Kidney (tissue), 14 donors: ENCODE results near the gene NEK1. TPM values are rescaled to one million over a fixed set of nuclear protein-coding genes. Genes with fewer than 3 reads are reported as not detected.

Experiments used
- DNase-seq, 5 donors: peaks; one replicate each; pipeline ENCODE4 v3.0.0-alpha.2; 2013 to 2020
- FAIRE-seq: peaks from 2 replicates; lab custom pipeline; 2012; peaks lifted over from hg19 to GRCh38; lab: Jason Lieb, UNC
- H3K27ac ChIP-seq, 2 donors: one replicate each; pipeline ENCODE4 v1.7.0; 2013; ENCODE audit warnings: low read depth in 2 of 2, low read length in 2 of 2, inconsistent platforms in 1 of 2
- H3K27me3 ChIP-seq: one replicate; pipeline ENCODE4 v1.7.1; 2013; ENCODE audit warnings: low read length, inconsistent platforms; ENCODE audit not compliant: control insufficient read depth, insufficient read depth
- H3K36me3 ChIP-seq, 3 donors: one replicate each; pipeline versions ENCODE4 v1.7.0 to v1.7.1; 2013; ENCODE audit warnings: low read length in 3 of 3, control low read depth in 1 of 3, inconsistent platforms in 1 of 3; ENCODE audit not compliant: insufficient read depth in 3 of 3, control insufficient read depth in 2 of 3
- H3K4me1 ChIP-seq, 3 donors: one replicate each; pipeline versions ENCODE4 v1.7.0 to v1.7.1; 2013; ENCODE audit warnings: low read length in 3 of 3, inconsistent platforms in 1 of 3, low read depth in 1 of 3; ENCODE audit not compliant: control insufficient read depth in 2 of 3, insufficient read depth in 2 of 3
- H3K4me3 ChIP-seq, 3 donors: one replicate each; pipeline versions ENCODE4 v1.7.0 to v1.8.1; 2013; ENCODE audit warnings: low read length in 3 of 3, control low read depth in 1 of 3, inconsistent platforms in 1 of 3
- H3K9ac ChIP-seq, 3 donors: one replicate each; pipeline versions ENCODE4 v1.7.0 to v1.7.1; 2013; ENCODE audit warnings: low read length in 3 of 3, control low read depth in 1 of 3, inconsistent platforms in 1 of 3
- H3K9me3 ChIP-seq, 3 donors: one replicate each; pipeline versions ENCODE4 v1.7.0 to v1.7.1; 2013; ENCODE audit warnings: low read length in 3 of 3, control low read depth in 1 of 3, inconsistent platforms in 1 of 3; ENCODE audit not compliant: control insufficient read depth in 2 of 3, insufficient read depth in 1 of 3
- CTCF ChIP-seq: IDR thresholded peaks from 3 replicates; pipeline ENCODE4 v1.5.1; 2012; ENCODE audit warnings: mild to moderate bottlenecking, moderate library complexity, borderline replicate concordance; ENCODE audit not compliant: insufficient read depth; ENCODE audit errors: extremely low read depth
- intact Hi-C: fragments of 100-400 bp; cut with DNase I; formaldehyde crosslinking; loops from one replicate; pipeline ENCODE4 v1.11.1; 2022
- polyA plus RNA-seq: library from polyadenylated mRNA; stranded (reverse); fragments of 350-450 nt; fragmentation: Illumina TruSeq; extraction: RNeasy Lipid Tissue Mini Kit (QIAGEN cat#74804); gene quantifications from one replicate; pipeline ENCODE4 v1.2.3, GENCODE V29; 2014; ENCODE audit warnings: low read depth, low replicate concordance; ENCODE audit not compliant: insufficient read depth
- total RNA-seq: library from RNA; stranded (reverse); fragmentation: NEBNext Ultra II Directional; extraction: Animal tissue kit (Norgen Biotek cat#: 25700); gene quantifications from one replicate; pipeline ENCODE4 v1.2.1, GENCODE V29; 2021
- donor health status: control.
- donor health status: control.
- donor health status: control.
- donor health status: control.
- donor health status: control.
- donor health status: DM: yes; HTN: yes; CAD: no.
- donor health status: Normal renal cell carcinoma (clear cell type).

The NEK1 gene
- total and polyA plus RNA-seq, 2 donors from 2014 or later, result 5.6 to 15.3 TPM

- FAIRE-seq (no peak), DNase-seq (no peak)
- Histone ChIP-seq H3K9me3 (no peaks in the 10 kb centered on the region), H3K27me3 (no peaks in the 10 kb centered on the region), H3K27ac (no peak overlapping the region), H3K4me3 (no peak overlapping the region), H3K4me1 (peaks cover 0 to 6% (median 3%) of the 10 kb centered on the region in 3 donors), H3K9ac (no peak overlapping the region), H3K36me3 (no peaks in the 10 kb centered on the region)
- no peak for TF ChIP-seq CTCF
- intact Hi-C loops, result no loop called here
These were observed 20.5 kb upstream of the NEK1 start for GRCh38 chr4:169632896-169633295.

- Histone ChIP-seq H3K4me3 (no peak overlapping the region), H3K27ac (no peak overlapping the region), H3K9me3 (no peaks in the 10 kb centered on the region), H3K27me3 (no peaks in the 10 kb centered on the region), H3K36me3 (no peaks in the 10 kb centered on the region), H3K4me1 (peaks cover 0 to 21% (median 16%) of the 10 kb centered on the region in 3 donors), H3K9ac (no peak overlapping the region)
- DNase-seq (no peak), FAIRE-seq (no peak)
- intact Hi-C loops, result no loop called here
- TF ChIP-seq CTCF, result no peak
These were observed 17.7 kb upstream of the NEK1 start for GRCh38 chr4:169630069-169630468.

- Histone ChIP-seq H3K9me3 (no peaks in the 10 kb centered on the region), H3K4me3 (no peak overlapping the region), H3K27ac (no peak overlapping the region), H3K36me3 (no peaks in the 10 kb centered on the region), H3K27me3 (no peaks in the 10 kb centered on the region), H3K4me1 (peaks cover 0 to 18% (median 16%) of the 10 kb centered on the region in 3 donors), H3K9ac (no peak overlapping the region)
- intact Hi-C loops, result no loop called here
- TF ChIP-seq CTCF, result no peak
- no peak for FAIRE-seq
- no peak for DNase-seq
These were observed 16.2 kb upstream of the NEK1 start for GRCh38 chr4:169628579-169628978.

- Histone ChIP-seq H3K9me3 (no peaks in the 10 kb centered on the region), H3K9ac (no peak overlapping the region), H3K36me3 (no peaks in the 10 kb centered on the region), H3K27ac (peak overlapping the region; percentile 58 to 84), H3K4me3 (peak overlapping the region in 1 of 3 donors; percentile 8), H3K4me1 (peaks cover 0 to 17% (median 16%) of the 10 kb centered on the region in 3 donors), H3K27me3 (no peaks in the 10 kb centered on the region)
- TF ChIP-seq CTCF, result no peak
- FAIRE-seq (peak; percentile 95), DNase-seq (peak in 1 of 5 donors; percentile 13)
- intact Hi-C loops, result no loop called here
These were observed 14.9 kb upstream of the NEK1 start for GRCh38 chr4:169627307-169627706.
